Activated naive CD8-positive, alpha-beta T cell treated with anti-CD3 and anti-CD28 coated beads, Interleukin-2, amount 10 ng/mL, durations not matched to agents 7 days and 5 days (primary cell): ENCODE measurements around the gene CDK6. TPM values are rescaled to one million over a fixed set of nuclear protein-coding genes. Genes with fewer than 3 reads are reported as not detected.
A peak's percentile ranks its signal among the peaks of the same experiment; 100 is the strongest.
"Not testable (repeated sequence)": the region's sequence is repeated elsewhere in the genome, so short reads cannot be mapped to it uniquely, and the experiment has no call there.

Experiments
- ATAC-seq: fragments of 150-1000 bp; cut with Tn5 transposase; one replicate; pipeline ENCODE4 v1.10.0; 2021; ENCODE audit warnings: low read depth, moderate library complexity
- POLR2A ChIA-PET: fragments of 350-600 bp; sonication (Branson Sonifier 250); formaldehyde crosslinking; loops from one replicate; lab custom pipeline; 2021; ENCODE audit warnings: antibody characterized with exemption; lab: Charles Lee
- DNase-seq: peaks from one replicate; pipeline ENCODE4 v3.0.0; 2021
- H3K27ac Mint-ChIP-seq: one replicate; pipeline ENCODE4 v1.8.0; 2022; ENCODE audit warnings: mild to moderate bottlenecking, mixed read lengths
- H3K27me3 Mint-ChIP-seq: one replicate; pipeline ENCODE4 v1.8.0; 2022; ENCODE audit warnings: mild to moderate bottlenecking, moderate library complexity, mixed read lengths
- H3K36me3 Mint-ChIP-seq: one replicate; pipeline ENCODE4 v1.8.0; 2021; ENCODE audit warnings: mild to moderate bottlenecking, mixed read lengths
- H3K4me1 Mint-ChIP-seq: one replicate; pipeline ENCODE4 v1.8.0; 2021; ENCODE audit warnings: mixed read lengths
- H3K4me3 Mint-ChIP-seq: one replicate; pipeline ENCODE4 v1.8.0; 2022; ENCODE audit warnings: mild to moderate bottlenecking, moderate library complexity, mixed read lengths
- H3K9me3 Mint-ChIP-seq: one replicate; pipeline ENCODE4 v1.8.0; 2021; ENCODE audit warnings: mixed read lengths
- total RNA-seq, 2 experiments: library from RNA; stranded (reverse); gene quantifications; one replicate each; pipeline ENCODE4 v1.2.3, GENCODE V29; 2021

CDK6 gene
- total RNA-seq, 2 experiments from 2014 or later = 98.6 to 99.8 TPM

GRCh38 chr7:92868683-92869293, 32.4 kb upstream of the CDK6 start:
- H3K4me1 Mint-ChIP-seq = peaks cover under 1% of the 10 kb centered on the region
- H3K9me3 Mint-ChIP-seq = peaks cover 28% of the 10 kb centered on the region
- no peak overlapping the region for H3K27ac Mint-ChIP-seq
- peaks cover 3% of the 10 kb centered on the region for H3K27me3 Mint-ChIP-seq
- H3K36me3 Mint-ChIP-seq = peaks cover 15% of the 10 kb centered on the region
- DNase-seq (no peak), ATAC-seq (no peak)
- POLR2A ChIA-PET = no interaction called here
- no peak overlapping the region for H3K4me3 Mint-ChIP-seq

GRCh38 chr7:92864169-92864568, 27.8 kb upstream of the CDK6 start:
- H3K4me3 Mint-ChIP-seq, ATAC-seq, H3K4me1 Mint-ChIP-seq: not testable (repeated sequence)

GRCh38 chr7:92856436-92856835, 20.1 kb upstream of the CDK6 start:
- DNase-seq = no peak
- no peaks in the 10 kb centered on the region for H3K36me3 Mint-ChIP-seq
- H3K4me3 Mint-ChIP-seq = no peak overlapping the region
- H3K27ac Mint-ChIP-seq = no peak overlapping the region
- no peak for ATAC-seq
- H3K27me3 Mint-ChIP-seq = peaks cover 4% of the 10 kb centered on the region
- POLR2A ChIA-PET = no interaction called here
- peaks cover 10% of the 10 kb centered on the region for H3K4me1 Mint-ChIP-seq
- no peaks in the 10 kb centered on the region for H3K9me3 Mint-ChIP-seq

More at GRCh38 chr7:92864169-92864568, 27.8 kb upstream of the CDK6 start:
- POLR2A ChIA-PET, H3K36me3 Mint-ChIP-seq, H3K27ac Mint-ChIP-seq, DNase-seq, H3K27me3 Mint-ChIP-seq: not testable (repeated sequence)
- H3K9me3 Mint-ChIP-seq = peaks cover 17% of the 10 kb centered on the region

- no peaks in the 10 kb centered on the region for H3K9me3 Mint-ChIP-seq
- POLR2A ChIA-PET = interaction anchor here (0.6 kb wide), 2 partner anchors 95 to 233 kb away, joined by 3 read pairs; no protein-coding TSS in a partner anchor
- H3K27ac Mint-ChIP-seq = peak overlapping the region; percentile 2
- H3K27me3 Mint-ChIP-seq = peaks cover 5% of the 10 kb centered on the region
- no peak for DNase-seq
- peaks cover 10% of the 10 kb centered on the region for H3K4me1 Mint-ChIP-seq
- ATAC-seq = peak; percentile 81
- no peak overlapping the region for H3K4me3 Mint-ChIP-seq
- no peaks in the 10 kb centered on the region for H3K36me3 Mint-ChIP-seq
Observed at GRCh38 chr7:92854501-92855238, 18.3 kb upstream of the CDK6 start.

GRCh38 chr7:92851732-92852131, 15.4 kb upstream of the CDK6 start:
- peaks cover 14% of the 10 kb centered on the region for H3K4me1 Mint-ChIP-seq
- ATAC-seq (no peak), DNase-seq (no peak)
- peaks cover 8% of the 10 kb centered on the region for H3K27me3 Mint-ChIP-seq
- no peaks in the 10 kb centered on the region for H3K36me3 Mint-ChIP-seq
- no peak overlapping the region for H3K4me3 Mint-ChIP-seq
- H3K27ac Mint-ChIP-seq = no peak overlapping the region
- no peaks in the 10 kb centered on the region for H3K9me3 Mint-ChIP-seq
- POLR2A ChIA-PET = no interaction called here

GRCh38 chr7:92850516-92850915, 14.1 kb upstream of the CDK6 start:
- H3K4me3 Mint-ChIP-seq = no peak overlapping the region
- ATAC-seq (no peak), DNase-seq (no peak)
- no peaks in the 10 kb centered on the region for H3K9me3 Mint-ChIP-seq
- H3K27me3 Mint-ChIP-seq = peaks cover 7% of the 10 kb centered on the region
- no peak overlapping the region for H3K27ac Mint-ChIP-seq
- no peaks in the 10 kb centered on the region for H3K36me3 Mint-ChIP-seq
- POLR2A ChIA-PET = no interaction called here
- H3K4me1 Mint-ChIP-seq = peaks cover 14% of the 10 kb centered on the region

- no peak overlapping the region for H3K4me3 Mint-ChIP-seq
- POLR2A ChIA-PET = no interaction called here
- ATAC-seq = no peak
Observed at GRCh38 chr7:92849322-92849721, 12.9 kb upstream of the CDK6 start.

GRCh38 chr7:92848851-92849250, 12.5 kb upstream of the CDK6 start:
- ATAC-seq = no peak
- no peaks in the 10 kb centered on the region for H3K9me3 Mint-ChIP-seq
- H3K27ac Mint-ChIP-seq = no peak overlapping the region
- H3K4me1 Mint-ChIP-seq = peaks cover 4% of the 10 kb centered on the region
- no peak overlapping the region for H3K4me3 Mint-ChIP-seq
- H3K27me3 Mint-ChIP-seq = peaks cover 11% of the 10 kb centered on the region
- no peaks in the 10 kb centered on the region for H3K36me3 Mint-ChIP-seq
- DNase-seq = no peak
- POLR2A ChIA-PET = no interaction called here

More at GRCh38 chr7:92849322-92849721, 12.9 kb upstream of the CDK6 start:
- peaks cover 4% of the 10 kb centered on the region for H3K4me1 Mint-ChIP-seq
- H3K36me3 Mint-ChIP-seq = no peaks in the 10 kb centered on the region
- no peak overlapping the region for H3K27ac Mint-ChIP-seq
- H3K9me3 Mint-ChIP-seq = no peaks in the 10 kb centered on the region
- no peak for DNase-seq
- H3K27me3 Mint-ChIP-seq = peaks cover 10% of the 10 kb centered on the region

- H3K4me3 Mint-ChIP-seq = no peak overlapping the region
- no peak for ATAC-seq
- H3K27ac Mint-ChIP-seq = no peak overlapping the region
- H3K36me3 Mint-ChIP-seq = no peaks in the 10 kb centered on the region
- H3K27me3 Mint-ChIP-seq = peaks cover 16% of the 10 kb centered on the region
- POLR2A ChIA-PET = no interaction called here
- no peaks in the 10 kb centered on the region for H3K9me3 Mint-ChIP-seq
- H3K4me1 Mint-ChIP-seq = peaks cover 4% of the 10 kb centered on the region
- DNase-seq = no peak
Observed at GRCh38 chr7:92848441-92848840, 12.1 kb upstream of the CDK6 start.

GRCh38 chr7:92847305-92847704, 10.9 kb upstream of the CDK6 start:
- Mint-ChIP-seq H3K27me3 (peaks cover 22% of the 10 kb centered on the region), H3K36me3 (no peaks in the 10 kb centered on the region), H3K9me3 (no peaks in the 10 kb centered on the region), H3K27ac (no peak overlapping the region), H3K4me3 (no peak overlapping the region), H3K4me1 (peaks cover 4% of the 10 kb centered on the region)
- no peak for ATAC-seq
- POLR2A ChIA-PET = no interaction called here
- DNase-seq = no peak

- DNase-seq (no peak), ATAC-seq (no peak)
- no peak overlapping the region for H3K27ac Mint-ChIP-seq
- H3K9me3 Mint-ChIP-seq = no peaks in the 10 kb centered on the region
- POLR2A ChIA-PET = no interaction called here
- H3K27me3 Mint-ChIP-seq = peaks cover 36% of the 10 kb centered on the region
- no peak overlapping the region for H3K4me3 Mint-ChIP-seq
- no peaks in the 10 kb centered on the region for H3K36me3 Mint-ChIP-seq
- H3K4me1 Mint-ChIP-seq = peaks cover 4% of the 10 kb centered on the region
Observed at GRCh38 chr7:92845736-92846135, 9.4 kb upstream of the CDK6 start.

- H3K27me3 Mint-ChIP-seq = peaks cover 44% of the 10 kb centered on the region
- POLR2A ChIA-PET = no interaction called here
- DNase-seq (no peak), ATAC-seq (no peak)
- H3K27ac Mint-ChIP-seq = no peak overlapping the region
- H3K9me3 Mint-ChIP-seq = no peaks in the 10 kb centered on the region
- H3K36me3 Mint-ChIP-seq = peaks cover 3% of the 10 kb centered on the region
- H3K4me1 Mint-ChIP-seq = no peaks in the 10 kb centered on the region
- no peak overlapping the region for H3K4me3 Mint-ChIP-seq
Observed at GRCh38 chr7:92843781-92844180, 7.4 kb upstream of the CDK6 start.

- H3K27me3 Mint-ChIP-seq = peaks cover 47% of the 10 kb centered on the region
- H3K9me3 Mint-ChIP-seq = no peaks in the 10 kb centered on the region
- DNase-seq = no peak
- H3K4me3 Mint-ChIP-seq = no peak overlapping the region
- H3K36me3 Mint-ChIP-seq = peaks cover 3% of the 10 kb centered on the region
- H3K27ac Mint-ChIP-seq = no peak overlapping the region
- H3K4me1 Mint-ChIP-seq = no peaks in the 10 kb centered on the region
- POLR2A ChIA-PET = no interaction called here
- no peak for ATAC-seq
Observed at GRCh38 chr7:92843034-92843760, 6.8 kb upstream of the CDK6 start.
